ENCODE data around the gene SOD3.

DNA sequence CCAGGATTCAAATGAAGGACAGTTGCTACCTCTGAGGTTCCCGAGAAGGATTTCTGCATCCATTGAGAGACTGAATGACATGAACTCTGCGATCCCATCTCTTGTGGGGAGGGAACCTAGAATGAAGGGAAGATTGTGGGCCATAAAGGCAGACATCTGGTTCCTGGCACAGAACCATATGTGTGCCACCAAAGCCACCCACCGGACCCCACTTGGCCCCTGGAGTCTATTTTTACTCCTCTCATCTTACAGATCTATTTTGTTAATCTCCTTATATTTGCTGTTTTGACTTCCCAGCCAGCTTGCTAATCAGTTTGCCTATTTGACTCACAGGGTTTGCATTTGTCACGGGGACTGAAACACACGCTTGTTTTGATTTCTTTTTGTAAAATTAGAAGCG lies 7.3 kb downstream of the SOD3 start:
- TF ChIP-seq, protein P1, sequence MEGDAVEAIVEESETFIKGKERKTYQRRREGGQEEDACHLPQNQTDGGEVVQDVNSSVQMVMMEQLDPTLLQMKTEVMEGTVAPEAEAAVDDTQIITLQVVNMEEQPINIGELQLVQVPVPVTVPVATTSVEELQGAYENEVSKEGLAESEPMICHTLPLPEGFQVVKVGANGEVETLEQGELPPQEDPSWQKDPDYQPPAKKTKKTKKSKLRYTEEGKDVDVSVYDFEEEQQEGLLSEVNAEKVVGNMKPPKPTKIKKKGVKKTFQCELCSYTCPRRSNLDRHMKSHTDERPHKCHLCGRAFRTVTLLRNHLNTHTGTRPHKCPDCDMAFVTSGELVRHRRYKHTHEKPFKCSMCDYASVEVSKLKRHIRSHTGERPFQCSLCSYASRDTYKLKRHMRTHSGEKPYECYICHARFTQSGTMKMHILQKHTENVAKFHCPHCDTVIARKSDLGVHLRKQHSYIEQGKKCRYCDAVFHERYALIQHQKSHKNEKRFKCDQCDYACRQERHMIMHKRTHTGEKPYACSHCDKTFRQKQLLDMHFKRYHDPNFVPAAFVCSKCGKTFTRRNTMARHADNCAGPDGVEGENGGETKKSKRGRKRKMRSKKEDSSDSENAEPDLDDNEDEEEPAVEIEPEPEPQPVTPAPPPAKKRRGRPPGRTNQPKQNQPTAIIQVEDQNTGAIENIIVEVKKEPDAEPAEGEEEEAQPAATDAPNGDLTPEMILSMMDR (IDR thresholded peaks at IDR 0.05; ENCODE audit: low read depth, low read length, missing input control): no peak
- TF ChIP-seq TAF1 (conservative IDR thresholded peaks at IDR 0.05): no peak
